ENCODE results near the gene ATAD3C. TPM values are rescaled to one million over a fixed set of nuclear protein-coding genes. Genes with fewer than 3 reads are reported as not detected.
"Not testable (repeated sequence)": the region's sequence is repeated elsewhere in the genome, so short reads cannot be mapped to it uniquely, and the experiment has no call there.

ATAD3C gene
- total and polyA plus RNA-seq, 10 donors, result 0.25 to 3.9 (median 0.70) TPM; not detected in 2

- WGBS, 5 donors, result 50 to 58% (median 50%) methylated on average over 11 to 14 of the region's 16 CpGs
- H3K4me3 ChIP-seq; H3K27me3 ChIP-seq (replicated peaks in 1 of 7); DNase-seq; H3K27ac ChIP-seq; H3K9me3 ChIP-seq; intact Hi-C loops (cut with DNase I; ENCODE audit: low total_unique reads): not testable (repeated sequence)
- Histone ChIP-seq H3K4me1 (peaks cover 3 to 31% (median 14%) of the 10 kb centered on the region in 6 donors), H3K36me3 (peaks cover 0 to 37% (median 0%) of the 10 kb centered on the region in 6 donors)
Measured at GRCh38 chr1:1514376-1514775, 64.9 kb downstream of the ATAD3C start.

DNA sequence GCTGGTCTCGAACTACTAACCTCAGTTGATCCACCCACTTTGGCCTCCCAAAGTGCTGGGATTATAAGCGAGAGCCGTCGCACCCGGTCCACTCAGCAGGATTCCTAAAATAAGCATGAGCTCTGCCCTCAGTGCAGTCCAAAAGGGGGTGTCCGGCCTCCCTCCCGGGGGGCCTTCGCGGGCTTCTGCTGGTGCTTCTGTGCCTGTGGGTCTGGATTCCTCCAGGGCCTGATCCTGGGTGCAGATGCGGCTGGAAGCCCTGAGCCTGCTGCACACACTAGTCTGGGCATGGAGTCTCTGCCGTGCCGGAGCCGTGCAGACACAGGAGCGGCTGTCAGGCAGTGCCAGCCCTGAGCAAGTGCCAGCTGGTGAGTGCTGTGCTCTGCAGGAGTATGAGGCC lies 67.4 kb downstream of the ATAD3C start:
- H3K27me3 ChIP-seq (replicated peaks in 1 of 7); intact Hi-C loops (cut with DNase I; ENCODE audit: low total_unique reads); H3K9me3 ChIP-seq; DNase-seq; H3K27ac ChIP-seq; H3K4me3 ChIP-seq: not testable (repeated sequence)
- Histone ChIP-seq H3K4me1 (peaks cover 0 to 16% (median 5%) of the 10 kb centered on the region in 6 donors), H3K36me3 (peaks cover 0 to 60% (median 19%) of the 10 kb centered on the region in 6 donors)
- WGBS, 5 donors, result 94 to 98% (median 97%) methylated on average over 9 to 14 of the region's 14 CpGs

GRCh38 chr1:1517973-1518620 lies 68.6 kb downstream of the ATAD3C start:
- Histone ChIP-seq H3K27ac (no peak overlapping the region), H3K4me1 (peaks cover 0 to 13% (median 3%) of the 10 kb centered on the region in 6 donors), H3K27me3 (replicated peaks in 1 of 7) (no peaks in the 10 kb centered on the region), H3K9me3 (no peaks in the 10 kb centered on the region), H3K36me3 (peaks cover 0 to 72% (median 24%) of the 10 kb centered on the region in 6 donors), H3K4me3 (no peak overlapping the region)
- intact Hi-C loops (cut with DNase I; ENCODE audit: low total_unique reads), result no loop called here
- WGBS, 5 donors, result 94 to 96% (median 95%) methylated on average over 16 to 28 of the region's 28 CpGs
- no peak for DNase-seq
- TF ChIP-seq POLR2A (IDR thresholded peaks at IDR 0.05) (no peak), POLR2AphosphoS5 (IDR thresholded peaks at IDR 0.05) (no peak)
- TF ChIP-seq, protein P1, sequence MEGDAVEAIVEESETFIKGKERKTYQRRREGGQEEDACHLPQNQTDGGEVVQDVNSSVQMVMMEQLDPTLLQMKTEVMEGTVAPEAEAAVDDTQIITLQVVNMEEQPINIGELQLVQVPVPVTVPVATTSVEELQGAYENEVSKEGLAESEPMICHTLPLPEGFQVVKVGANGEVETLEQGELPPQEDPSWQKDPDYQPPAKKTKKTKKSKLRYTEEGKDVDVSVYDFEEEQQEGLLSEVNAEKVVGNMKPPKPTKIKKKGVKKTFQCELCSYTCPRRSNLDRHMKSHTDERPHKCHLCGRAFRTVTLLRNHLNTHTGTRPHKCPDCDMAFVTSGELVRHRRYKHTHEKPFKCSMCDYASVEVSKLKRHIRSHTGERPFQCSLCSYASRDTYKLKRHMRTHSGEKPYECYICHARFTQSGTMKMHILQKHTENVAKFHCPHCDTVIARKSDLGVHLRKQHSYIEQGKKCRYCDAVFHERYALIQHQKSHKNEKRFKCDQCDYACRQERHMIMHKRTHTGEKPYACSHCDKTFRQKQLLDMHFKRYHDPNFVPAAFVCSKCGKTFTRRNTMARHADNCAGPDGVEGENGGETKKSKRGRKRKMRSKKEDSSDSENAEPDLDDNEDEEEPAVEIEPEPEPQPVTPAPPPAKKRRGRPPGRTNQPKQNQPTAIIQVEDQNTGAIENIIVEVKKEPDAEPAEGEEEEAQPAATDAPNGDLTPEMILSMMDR (IDR thresholded peaks at IDR 0.05 in 8 of 11, conservative IDR thresholded peaks at IDR 0.05 in 3 of 11), result no peak

GRCh38 chr1:1518621-1519007 lies 69.1 kb downstream of the ATAD3C start:
- H3K9me3 ChIP-seq; H3K27me3 ChIP-seq (replicated peaks in 1 of 7); H3K27ac ChIP-seq; intact Hi-C loops (cut with DNase I; ENCODE audit: low total_unique reads); DNase-seq; H3K4me1 ChIP-seq; H3K4me3 ChIP-seq: not testable (repeated sequence)
- WGBS, 5 donors, result 90 to 99% (median 95%) methylated on average over 16 to 19 of the region's 19 CpGs
- H3K36me3 ChIP-seq, result peaks cover 0 to 77% (median 30%) of the 10 kb centered on the region in 6 donors

Other genes starting within 250 kb of the ATAD3C start
- 1 to 10 TPM; 5.2 to 9.9 (median 7.5) TPM for gene TNFRSF18, start 243.1 kb upstream of the ATAD3C start, total RNA-seq
- 10 to 100 TPM in 1 of 3 donors, 1 to 10 TPM in 2; 7.2 to 16.3 (median 9.3) TPM for gene TNFRSF18, start 243.1 kb upstream of the ATAD3C start, polyA plus RNA-seq
- gene TNFRSF4, start 235.5 kb upstream of the ATAD3C start, total RNA-seq, result 10 to 100 TPM in 5 of 7 donors, 1 to 10 TPM in 2; 6.6 to 18.9 (median 12.5) TPM
- 10 to 100 TPM; 14.7 to 23.4 (median 14.7) TPM for gene TNFRSF4, start 235.5 kb upstream of the ATAD3C start, polyA plus RNA-seq
- 100 to 1,000 TPM in 4 of 7 donors, 10 to 100 TPM in 3; 87.2 to 145 (median 114) TPM for gene SDF4, start 217.7 kb upstream of the ATAD3C start, total RNA-seq
- gene SDF4, start 217.7 kb upstream of the ATAD3C start, polyA plus RNA-seq, result 10 to 100 TPM; 39.1 to 84.2 (median 49.4) TPM
- 10 to 100 TPM; 13.2 to 25.1 (median 19.3) TPM for gene B3GALT6, start 217.5 kb upstream of the ATAD3C start, total RNA-seq
- 10 to 100 TPM in 2 of 3 donors, 1 to 10 TPM in 1; 7.9 to 16.6 (median 12.1) TPM for gene B3GALT6, start 217.5 kb upstream of the ATAD3C start, polyA plus RNA-seq
- 1 to 10 TPM in 3 of 7 donors, under 1 TPM in 1, not detected in 3; 0.87 to 3.6 (median 1.8) TPM for gene C1QTNF12, start 203.0 kb upstream of the ATAD3C start, total RNA-seq
- gene C1QTNF12, start 203.0 kb upstream of the ATAD3C start, polyA plus RNA-seq, result 1 to 10 TPM; 1.3 to 5.5 (median 1.4) TPM
- 10 to 100 TPM; 39.1 to 69.7 (median 56.5) TPM for gene UBE2J2, start 175.8 kb upstream of the ATAD3C start, total RNA-seq
- 10 to 100 TPM; 39.2 to 66.9 (median 54.0) TPM for gene UBE2J2, start 175.8 kb upstream of the ATAD3C start, polyA plus RNA-seq
- 10 to 100 TPM in 1 of 7 donors, 1 to 10 TPM in 6; 2.5 to 10.5 (median 3.4) TPM for gene SCNN1D, start 169.3 kb upstream of the ATAD3C start, total RNA-seq
- 10 to 100 TPM in 2 of 3 donors, 1 to 10 TPM in 1; 3.7 to 16.9 (median 11.9) TPM for gene SCNN1D, start 169.3 kb upstream of the ATAD3C start, polyA plus RNA-seq
- gene ACAP3, start 141.8 kb upstream of the ATAD3C start, total RNA-seq, result 10 to 100 TPM; 33.0 to 62.3 (median 41.7) TPM
- gene ACAP3, start 141.8 kb upstream of the ATAD3C start, polyA plus RNA-seq, result 10 to 100 TPM; 12.6 to 89.7 (median 32.6) TPM
- gene PUSL1, start 141.1 kb upstream of the ATAD3C start, total RNA-seq, result 10 to 100 TPM; 11.4 to 22.9 (median 13.9) TPM
- gene PUSL1, start 141.1 kb upstream of the ATAD3C start, polyA plus RNA-seq, result 10 to 100 TPM in 2 of 3 donors, 1 to 10 TPM in 1; 9.8 to 17.8 (median 10.5) TPM
- gene INTS11, start 125.0 kb upstream of the ATAD3C start, total RNA-seq, result 100 to 1,000 TPM in 4 of 7 donors, 10 to 100 TPM in 3; 89.2 to 114 (median 100) TPM
- 100 to 1,000 TPM; 106 to 203 (median 202) TPM for gene INTS11, start 125.0 kb upstream of the ATAD3C start, polyA plus RNA-seq
- gene CPTP, start 124.9 kb upstream of the ATAD3C start, total RNA-seq, result 10 to 100 TPM; 16.9 to 42.1 (median 29.1) TPM
- gene CPTP, start 124.9 kb upstream of the ATAD3C start, polyA plus RNA-seq, result 10 to 100 TPM in 2 of 3 donors, 1 to 10 TPM in 1; 7.5 to 24.9 (median 10.4) TPM
- gene TAS1R3, start 118.4 kb upstream of the ATAD3C start, total RNA-seq, result 1 to 10 TPM in 6 of 7 donors, under 1 TPM in 1; 0.77 to 5.9 (median 3.0) TPM
- 1 to 10 TPM in 1 of 3 donors, under 1 TPM in 2; 0.23 to 1.6 (median 0.37) TPM for gene TAS1R3, start 118.4 kb upstream of the ATAD3C start, polyA plus RNA-seq
- 10 to 100 TPM; 34.4 to 59.1 (median 40.1) TPM for gene DVL1, start 100.3 kb upstream of the ATAD3C start, total RNA-seq
- 10 to 100 TPM; 18.1 to 57.3 (median 27.7) TPM for gene DVL1, start 100.3 kb upstream of the ATAD3C start, polyA plus RNA-seq
- 10 to 100 TPM; 25.9 to 71.7 (median 49.3) TPM for gene MXRA8, start 91.1 kb upstream of the ATAD3C start, total RNA-seq
- 10 to 100 TPM; 37.9 to 57.5 (median 44.8) TPM for gene MXRA8, start 91.1 kb upstream of the ATAD3C start, polyA plus RNA-seq
- gene AURKAIP1, start 74.5 kb upstream of the ATAD3C start, total RNA-seq, result 10 to 100 TPM; 61.3 to 85.1 (median 71.7) TPM
- 100 to 1,000 TPM; 149 to 174 (median 151) TPM for gene AURKAIP1, start 74.5 kb upstream of the ATAD3C start, polyA plus RNA-seq
- gene CCNL2, start 50.4 kb upstream of the ATAD3C start, total RNA-seq, result 100 to 1,000 TPM; 167 to 299 (median 208) TPM
- 100 to 1,000 TPM; 111 to 230 (median 199) TPM for gene CCNL2, start 50.4 kb upstream of the ATAD3C start, polyA plus RNA-seq
- gene MRPL20, start 42.4 kb upstream of the ATAD3C start, total RNA-seq, result 100 to 1,000 TPM in 3 of 7 donors, 10 to 100 TPM in 4; 67.4 to 144 (median 91.3) TPM
- 100 to 1,000 TPM; 101 to 168 (median 122) TPM for gene MRPL20, start 42.4 kb upstream of the ATAD3C start, polyA plus RNA-seq
- gene ANKRD65, start 28.4 kb upstream of the ATAD3C start, total RNA-seq, result 1 to 10 TPM in 5 of 7 donors, under 1 TPM in 2; 0.43 to 2.7 (median 1.2) TPM
- gene ANKRD65, start 28.4 kb upstream of the ATAD3C start, polyA plus RNA-seq, result 1 to 10 TPM; 2.3 to 4.3 (median 3.0) TPM
- 10 to 100 TPM in 6 of 7 donors, 1 to 10 TPM in 1; 3.9 to 18.0 (median 13.1) TPM for gene VWA1, start 14.0 kb upstream of the ATAD3C start, total RNA-seq
- 10 to 100 TPM in 2 of 3 donors, 1 to 10 TPM in 1; 4.1 to 12.7 (median 11.0) TPM for gene VWA1, start 14.0 kb upstream of the ATAD3C start, polyA plus RNA-seq
- 10 to 100 TPM; 11.5 to 39.8 (median 23.7) TPM for gene ATAD3B, start 22.1 kb downstream of the ATAD3C start, total RNA-seq
- 10 to 100 TPM; 21.7 to 62.3 (median 45.8) TPM for gene ATAD3B, start 22.1 kb downstream of the ATAD3C start, polyA plus RNA-seq
- 10 to 100 TPM; 11.3 to 25.7 (median 17.8) TPM for gene ATAD3A, start 62.5 kb downstream of the ATAD3C start, total RNA-seq
- gene ATAD3A, start 62.5 kb downstream of the ATAD3C start, polyA plus RNA-seq, result 10 to 100 TPM; 13.4 to 29.0 (median 14.3) TPM
- 1 to 10 TPM in 6 of 7 donors, not detected in 1; 2.3 to 5.3 (median 2.7) TPM for gene TMEM240, start 90.9 kb downstream of the ATAD3C start, total RNA-seq
- 1 to 10 TPM in 2 of 3 donors, under 1 TPM in 1; 0.39 to 2.2 (median 1.5) TPM for gene TMEM240, start 90.9 kb downstream of the ATAD3C start, polyA plus RNA-seq
- gene SSU72, start 125.2 kb downstream of the ATAD3C start, total RNA-seq, result 100 to 1,000 TPM in 5 of 7 donors, 10 to 100 TPM in 2; 86.7 to 168 (median 111) TPM
- 100 to 1,000 TPM in 1 of 3 donors, 10 to 100 TPM in 2; 89.2 to 121 (median 90.4) TPM for gene SSU72, start 125.2 kb downstream of the ATAD3C start, polyA plus RNA-seq
- gene FNDC10, start 150.4 kb downstream of the ATAD3C start, total RNA-seq, result 1 to 10 TPM; 2.2 to 8.8 (median 5.6) TPM
- 1 to 10 TPM; 2.2 to 4.4 (median 3.4) TPM for gene FNDC10, start 150.4 kb downstream of the ATAD3C start, polyA plus RNA-seq
- 10 to 100 TPM; 46.2 to 76.5 (median 72.0) TPM for gene MIB2, start 165.8 kb downstream of the ATAD3C start, total RNA-seq
- gene MIB2, start 165.8 kb downstream of the ATAD3C start, polyA plus RNA-seq, result 100 to 1,000 TPM in 1 of 3 donors, 10 to 100 TPM in 2; 49.6 to 165 (median 74.1) TPM
- 1 to 10 TPM; 1.4 to 7.3 (median 5.8) TPM for gene MMP23B, start 182.5 kb downstream of the ATAD3C start, total RNA-seq
- 1 to 10 TPM; 4.2 to 9.3 (median 6.3) TPM for gene MMP23B, start 182.5 kb downstream of the ATAD3C start, polyA plus RNA-seq
- gene CDK11B, start 209.3 kb downstream of the ATAD3C start, total RNA-seq, result 10 to 100 TPM; 19.4 to 34.1 (median 27.9) TPM
- 10 to 100 TPM; 20.0 to 38.2 (median 31.2) TPM for gene CDK11B, start 209.3 kb downstream of the ATAD3C start, polyA plus RNA-seq
- 100 to 1,000 TPM in 1 of 7 donors, 10 to 100 TPM in 6; 48.3 to 105 (median 63.1) TPM for gene SLC35E2B, start 243.1 kb downstream of the ATAD3C start, total RNA-seq
- 10 to 100 TPM; 18.3 to 26.7 (median 21.9) TPM for gene SLC35E2B, start 243.1 kb downstream of the ATAD3C start, polyA plus RNA-seq

Data from spleen (tissue), 11 donors.